Effector CD8-positive, alpha-beta T cell (primary cell): ENCODE results near the gene PPP2R2D.

Source experiments
- DNase-seq: peaks from one replicate; lab custom pipeline; 2025; lab: John Stamatoyannopoulos, UW

PPP2R2D gene

DNA sequence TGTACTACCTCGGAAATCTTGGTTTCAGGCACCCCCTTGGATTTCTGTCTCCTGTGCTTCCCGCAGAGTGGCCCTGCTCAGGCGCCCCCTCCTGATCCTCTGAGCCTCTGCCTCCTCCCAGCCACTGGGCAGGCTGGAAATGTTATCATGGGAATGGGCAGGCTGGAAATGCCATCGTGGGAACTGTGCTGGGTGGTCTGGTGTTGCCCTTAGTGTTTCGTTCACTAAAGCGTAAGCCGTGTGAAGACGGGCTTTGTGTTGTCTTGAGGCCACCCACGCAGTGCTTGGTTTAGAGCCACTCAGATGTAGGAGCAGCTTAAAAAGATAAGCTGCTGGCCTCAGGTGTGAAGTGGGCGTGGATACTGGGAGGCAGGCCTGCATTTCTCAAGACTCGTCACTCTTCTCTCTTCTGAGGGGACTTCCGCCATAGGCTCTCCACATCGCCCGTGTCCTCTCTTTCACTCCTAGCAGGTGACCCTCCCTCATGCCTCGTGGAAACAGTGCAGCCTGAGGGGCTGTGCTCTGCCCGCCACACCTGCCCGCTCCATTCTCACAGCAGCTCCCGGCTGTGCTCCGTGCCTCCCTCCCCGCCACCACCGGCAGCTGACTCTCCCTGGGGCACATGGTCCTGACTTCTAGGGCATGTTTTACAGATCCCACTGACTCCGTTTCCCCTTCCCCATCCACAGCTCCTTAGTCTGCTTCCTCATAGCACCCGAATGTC lies 28.5 kb downstream of the PPP2R2D start:
- DNase-seq, result no peak

DNA sequence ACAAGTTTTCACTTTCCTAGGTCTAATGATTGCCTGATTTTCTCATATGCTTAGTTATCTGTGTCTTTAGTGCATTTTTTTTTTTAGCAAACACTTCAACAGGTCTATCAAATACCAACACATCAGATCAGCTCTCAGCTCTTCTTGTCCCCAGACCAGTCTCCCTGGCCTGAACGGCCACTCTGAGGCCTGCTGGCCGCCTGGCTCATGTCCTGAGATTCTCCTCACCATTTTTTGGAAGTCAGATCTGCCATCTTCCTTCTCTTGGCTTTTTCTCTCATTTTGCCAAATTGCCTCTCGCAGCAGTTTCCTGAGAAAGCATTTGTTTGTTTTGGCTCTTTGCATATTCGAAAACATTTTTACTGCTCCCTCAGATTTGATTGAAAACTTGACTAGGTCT lies 29.3 kb downstream of the PPP2R2D start:
- no peak for DNase-seq

DNA sequence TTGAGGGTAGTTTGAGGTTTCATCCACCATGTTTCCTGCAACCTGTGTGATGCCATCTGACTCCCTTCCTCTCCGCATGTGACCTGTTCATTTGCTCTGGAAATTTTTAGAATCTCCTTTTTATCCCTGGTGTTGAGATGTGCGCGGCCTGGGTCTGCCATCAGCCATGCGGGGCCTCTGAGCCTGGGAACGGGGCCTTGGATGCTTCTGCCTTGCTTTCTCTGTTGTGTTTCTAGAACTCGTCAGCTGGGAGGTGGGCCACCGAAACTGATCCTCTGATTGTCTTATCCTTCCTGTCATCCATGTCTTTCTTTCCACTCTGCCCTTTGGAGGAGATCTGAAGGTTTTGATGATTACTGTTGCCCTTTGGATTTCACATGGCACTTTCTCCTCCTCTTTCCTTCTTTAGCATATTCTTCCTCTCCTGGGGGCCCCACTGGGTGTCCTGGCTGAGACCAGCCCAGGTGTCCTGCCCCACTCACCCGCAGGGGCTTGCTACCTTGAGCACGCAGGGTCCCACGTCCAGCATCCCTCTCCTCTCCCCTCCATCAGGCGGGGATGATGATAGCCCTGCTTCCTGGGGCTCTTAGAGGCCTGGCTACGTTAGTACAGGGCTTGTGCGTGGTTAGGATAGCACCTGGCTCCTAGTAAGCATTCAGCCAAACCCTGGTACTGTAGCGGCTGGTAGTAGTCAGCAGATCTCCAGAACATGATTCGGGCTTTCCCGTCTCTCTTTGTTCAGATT lies 29.9 kb downstream of the PPP2R2D start:
- DNase-seq, result no peak

DNA sequence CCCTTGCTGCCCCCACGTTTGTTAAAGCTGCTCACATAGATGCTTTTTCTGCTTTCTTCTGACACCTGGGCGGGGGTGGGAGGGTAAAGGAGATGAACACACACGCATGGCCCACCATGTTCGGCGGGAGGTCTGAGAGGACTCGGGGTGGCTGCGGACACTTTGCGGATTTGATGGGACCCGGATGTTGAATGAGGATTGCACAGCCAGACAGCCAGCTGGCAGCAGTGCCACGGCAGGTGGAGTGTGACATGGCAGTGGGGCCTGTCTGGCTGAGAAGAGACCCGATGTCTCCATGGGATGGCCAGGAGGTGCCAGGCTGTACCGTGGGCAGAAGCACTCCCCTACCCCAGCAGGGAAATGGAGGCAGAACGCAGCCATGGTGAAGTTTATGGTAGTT lies 31.2 kb downstream of the PPP2R2D start:
- DNase-seq, result no peak

DNA sequence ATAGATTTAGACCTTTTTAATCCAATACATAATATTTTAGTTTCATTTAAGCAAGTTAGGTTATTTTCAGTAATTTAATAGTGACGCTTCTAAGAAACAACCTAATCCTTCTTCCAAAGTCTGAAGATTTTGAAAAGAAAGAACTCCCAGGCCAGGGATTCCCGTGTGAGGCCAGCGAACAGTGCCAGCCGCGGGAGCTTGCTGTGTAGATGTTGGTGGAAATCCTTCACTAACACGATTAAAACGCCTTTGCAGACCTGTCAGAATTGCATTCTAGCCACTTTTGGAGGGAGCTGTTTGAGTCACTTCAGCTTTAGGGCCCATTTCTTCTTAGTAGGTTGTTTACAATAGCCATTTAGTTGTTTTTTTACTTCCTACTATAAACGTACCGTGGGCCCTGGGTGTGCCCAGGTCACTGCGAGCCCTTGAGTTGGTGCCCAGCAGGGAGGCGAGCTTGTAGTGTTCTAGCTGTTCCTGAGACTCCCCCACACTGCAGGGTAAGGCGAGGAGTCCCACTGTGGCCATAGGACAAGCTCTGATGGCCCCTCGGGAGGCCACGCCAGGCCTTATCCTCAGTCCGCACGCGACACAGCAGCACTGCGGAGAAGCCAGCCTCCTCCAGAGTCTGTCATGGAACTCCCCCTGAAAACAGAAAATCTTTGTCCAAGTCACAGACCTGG lies 32.3 kb downstream of the PPP2R2D start:
- no peak for DNase-seq

DNA sequence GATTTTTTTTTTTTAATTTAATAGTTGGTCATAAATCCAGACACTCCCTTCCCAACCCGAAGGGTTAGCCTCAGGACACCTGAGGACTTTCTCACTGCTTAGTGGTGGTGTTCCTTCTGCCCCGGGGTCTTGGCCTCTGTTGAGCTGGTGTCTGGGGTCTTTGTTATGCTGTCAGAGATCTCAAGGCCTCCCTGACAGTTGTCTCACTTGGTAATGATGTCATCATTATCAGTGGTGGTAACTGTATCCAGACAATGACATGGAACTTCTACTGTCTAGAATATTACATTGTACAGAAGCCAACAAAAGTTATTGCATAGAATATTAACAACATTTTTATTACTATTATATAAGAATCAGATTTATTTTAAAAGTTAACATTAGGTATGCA lies 32.9 kb downstream of the PPP2R2D start:
- DNase-seq, result no peak

DNA sequence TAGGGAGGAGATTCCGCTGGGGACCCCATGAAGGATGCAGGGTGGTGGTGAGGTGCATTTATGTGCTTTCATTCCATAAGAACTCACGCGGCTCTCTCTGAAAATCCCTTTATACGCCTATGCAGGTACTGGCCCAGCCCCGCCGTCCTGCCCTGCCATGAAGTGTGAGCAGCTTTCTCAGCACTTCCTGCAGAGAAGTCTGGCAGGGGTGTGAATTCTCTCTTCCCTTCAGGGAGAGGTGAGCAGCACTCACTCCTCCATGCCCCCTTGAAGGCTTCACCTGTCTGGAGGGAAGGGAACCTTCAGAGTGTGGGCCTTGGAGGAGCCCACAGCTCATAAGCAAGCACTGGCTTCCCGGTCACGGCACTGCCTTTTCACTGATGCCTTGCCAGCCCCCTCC lies 34.0 kb downstream of the PPP2R2D start:
- DNase-seq, result no peak

DNA sequence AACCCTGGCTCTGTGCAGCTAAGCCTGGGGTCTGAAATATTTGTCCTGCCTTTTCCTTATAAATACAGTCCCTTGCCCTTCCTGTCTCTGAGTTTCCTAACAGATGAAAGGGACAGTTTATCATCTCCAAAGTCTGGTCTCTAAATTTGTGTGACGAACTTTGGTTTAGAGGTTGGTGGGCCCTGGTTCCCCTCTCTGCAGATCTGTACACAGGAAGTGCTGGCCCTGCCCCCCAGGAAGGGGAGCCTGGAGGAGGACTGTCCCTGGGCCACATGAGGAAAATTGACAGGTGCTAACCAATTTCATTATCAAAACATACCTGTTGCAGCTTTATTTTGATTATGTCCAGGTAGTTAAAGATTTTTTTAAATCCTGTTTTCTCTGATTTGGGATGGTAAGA lies 34.5 kb downstream of the PPP2R2D start:
- DNase-seq, result no peak

DNA sequence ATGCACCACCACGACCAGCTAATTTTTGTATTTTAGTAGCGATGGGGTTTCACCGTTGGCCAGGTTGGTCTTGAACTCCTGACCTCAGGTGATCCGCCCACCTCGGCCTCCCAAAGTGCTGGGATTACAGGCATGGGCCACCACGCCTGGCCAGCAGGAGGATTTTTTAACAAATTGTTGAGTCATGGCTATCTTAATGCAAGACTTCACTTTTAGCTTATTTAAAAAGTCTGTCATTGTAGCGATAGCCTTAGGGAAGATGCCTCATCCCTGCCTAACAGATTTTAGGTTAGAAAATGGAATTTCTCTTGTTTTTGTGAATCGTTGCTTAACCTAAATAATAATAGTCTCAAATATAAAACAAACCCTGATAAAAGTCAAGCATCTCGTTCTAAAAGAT lies 35.5 kb downstream of the PPP2R2D start:
- DNase-seq, result no peak

DNA sequence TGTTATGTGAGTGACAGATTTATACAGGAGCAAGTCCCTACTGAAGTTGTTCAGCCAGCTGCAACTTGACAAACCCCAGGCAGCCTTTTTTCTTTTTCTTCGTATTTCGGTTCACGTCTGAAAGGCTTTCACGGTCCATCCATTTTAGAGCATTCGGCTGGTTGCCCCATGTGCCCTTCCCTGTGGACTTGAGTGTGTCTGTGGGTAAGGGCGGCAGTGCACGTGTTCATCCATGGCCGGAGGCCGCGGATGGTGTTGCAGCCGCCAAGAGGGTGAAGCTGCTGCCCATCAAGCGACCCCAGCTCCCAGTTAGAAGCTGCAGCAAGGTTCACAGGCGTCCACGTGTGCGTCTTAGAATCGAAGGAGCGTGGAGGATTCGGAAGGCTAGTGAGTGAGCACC lies 35.9 kb downstream of the PPP2R2D start:
- no peak for DNase-seq

DNA sequence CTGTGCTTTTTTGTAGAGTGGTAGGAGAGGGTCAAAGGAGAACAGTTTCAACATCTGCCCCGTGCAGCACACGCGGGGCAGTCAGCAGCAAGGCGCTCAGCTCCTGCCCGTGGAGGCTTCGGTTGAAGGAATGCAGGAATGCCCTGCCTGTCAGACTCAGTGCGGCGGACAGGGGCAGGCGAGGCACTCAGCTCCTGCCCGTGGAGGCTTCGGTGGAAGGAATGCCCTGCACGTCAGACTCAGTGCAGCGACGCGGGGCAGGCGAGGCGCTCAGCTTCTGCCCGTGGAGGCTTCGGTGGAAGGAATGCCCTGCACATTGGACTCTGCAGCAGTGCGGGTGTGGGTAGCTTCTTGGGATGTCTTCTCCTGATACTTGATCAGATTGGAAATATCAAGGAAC lies 37.0 kb downstream of the PPP2R2D start:
- DNase-seq, result no peak

DNA sequence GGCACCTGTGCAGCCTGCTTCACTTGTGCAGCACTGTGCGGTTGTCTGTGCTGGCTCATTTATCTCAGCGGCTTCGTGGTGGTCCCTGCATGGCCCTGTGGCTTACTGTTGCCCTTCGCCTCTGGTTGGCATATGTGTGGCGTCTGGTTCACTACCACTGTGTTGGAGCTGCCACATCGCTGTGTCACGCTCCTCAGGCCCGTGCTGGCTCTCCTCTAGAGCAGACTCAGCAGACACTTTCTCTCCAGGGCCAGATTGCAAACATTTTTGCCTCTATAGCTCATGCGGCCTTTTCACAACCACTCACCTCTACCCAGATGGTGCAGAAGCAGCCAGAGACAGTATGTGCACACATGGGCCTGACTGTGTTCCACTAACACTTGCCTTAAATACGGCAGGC lies 37.9 kb downstream of the PPP2R2D start:
- no peak for DNase-seq

DNA sequence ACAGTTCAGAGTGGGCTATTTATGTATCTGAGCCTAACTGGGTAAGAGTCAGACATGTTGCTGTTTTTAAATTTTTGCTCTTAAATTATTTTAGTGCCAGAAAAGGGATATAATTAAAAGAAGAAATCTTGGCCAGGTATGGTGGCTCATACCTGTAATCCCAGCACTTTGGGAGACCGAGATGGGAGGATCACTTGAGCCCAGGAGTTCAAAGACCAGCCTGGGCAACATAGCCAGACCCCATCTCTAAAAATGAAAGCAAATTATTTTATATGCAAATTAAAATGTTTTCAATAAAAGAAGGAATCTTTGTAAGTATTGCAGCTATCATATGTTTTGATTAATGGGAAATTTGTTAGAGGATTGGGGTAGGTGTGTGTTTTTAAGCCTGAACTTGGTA lies 41.6 kb downstream of the PPP2R2D start:
- DNase-seq, result no peak

DNA sequence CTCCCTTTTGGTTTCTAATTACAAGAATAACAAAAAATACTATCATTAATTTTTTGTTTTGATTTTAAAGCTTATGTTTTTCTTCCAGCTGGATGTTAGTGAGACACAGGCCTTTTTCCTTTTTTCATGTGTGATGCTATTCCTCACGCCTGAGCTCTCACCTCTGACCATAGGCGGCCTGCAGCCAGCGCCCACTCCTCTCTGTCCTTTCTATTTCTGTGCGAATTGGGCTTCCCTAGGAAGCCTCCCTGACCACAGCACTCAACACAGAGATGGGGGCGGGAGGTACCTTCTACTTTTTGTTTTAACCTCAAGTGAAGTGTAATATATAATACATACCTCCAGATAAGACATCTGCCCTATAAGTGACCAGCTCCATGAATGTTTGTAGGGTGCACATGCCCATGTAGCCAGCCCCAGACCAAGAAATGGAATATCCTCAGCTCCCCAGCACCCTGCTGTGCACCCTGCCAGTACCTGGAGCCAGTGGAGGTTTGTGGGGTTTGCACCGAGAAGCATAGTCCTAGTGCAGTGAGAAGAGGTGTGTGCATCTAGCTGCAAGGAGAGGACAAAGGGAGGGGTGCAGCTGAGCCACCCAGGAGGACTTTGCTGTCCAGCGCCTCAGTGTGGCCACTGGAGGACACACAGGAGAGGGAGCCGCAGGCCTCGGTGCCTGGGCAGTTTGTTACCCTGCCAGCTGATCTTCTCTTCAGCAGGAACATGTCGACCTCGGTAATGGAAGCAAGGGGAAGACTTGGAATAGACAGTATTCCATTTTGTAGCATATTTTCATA lies 42.4 kb downstream of the PPP2R2D start:
- DNase-seq, result no peak

DNA sequence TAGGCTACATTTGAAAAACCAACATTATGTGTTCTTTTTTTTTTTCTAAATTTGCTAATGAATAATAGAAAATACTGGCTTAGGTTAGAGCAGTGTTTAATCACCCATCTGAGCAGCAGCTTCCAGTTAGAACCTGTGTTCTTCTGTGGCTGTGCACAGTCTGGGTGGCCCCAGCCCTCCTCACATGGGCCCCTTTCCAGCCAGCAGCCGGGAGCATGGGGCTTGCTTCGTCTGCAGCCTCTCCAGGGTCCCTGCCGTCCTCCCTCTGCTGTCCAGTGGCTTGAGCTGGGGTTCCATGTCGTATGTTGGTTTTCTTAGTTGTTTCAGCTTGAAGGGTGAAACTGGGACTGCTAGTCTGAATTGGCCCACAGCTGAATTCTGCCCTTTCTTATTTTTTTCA lies 43.6 kb downstream of the PPP2R2D start:
- DNase-seq, result no peak

DNA sequence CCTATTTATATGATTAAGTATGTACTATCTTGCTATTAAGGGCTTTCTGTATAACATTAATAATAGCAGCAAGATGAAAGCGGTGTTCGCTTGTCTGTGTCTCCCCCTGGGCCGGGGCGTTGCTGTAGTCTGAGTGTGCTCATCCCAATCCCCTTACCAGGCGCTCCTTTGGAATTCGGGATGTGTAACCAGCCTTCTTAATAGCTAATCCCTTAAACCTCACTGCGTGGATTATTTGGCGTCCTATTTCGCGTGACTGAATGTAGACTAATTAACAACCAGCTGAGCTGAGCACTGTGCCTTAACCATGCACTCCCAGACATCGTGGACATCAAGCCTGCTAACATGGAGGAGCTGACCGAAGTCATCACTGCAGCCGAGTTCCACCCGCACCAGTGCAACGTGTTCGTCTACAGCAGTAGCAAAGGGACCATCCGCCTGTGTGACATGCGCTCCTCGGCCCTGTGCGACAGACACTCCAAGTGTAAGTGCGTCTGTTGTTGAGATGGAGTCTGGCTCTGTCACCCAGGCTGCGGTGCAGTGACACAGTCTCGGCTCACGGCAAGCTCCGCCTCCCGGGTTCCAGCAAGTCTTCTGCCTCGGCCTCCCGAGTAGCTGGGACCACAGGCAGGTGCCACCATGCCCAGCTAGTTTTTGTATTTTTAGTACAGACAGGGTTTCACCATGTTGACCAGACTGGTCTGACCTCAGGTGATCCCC lies 44.3 kb downstream of the PPP2R2D start:
- no peak for DNase-seq

DNA sequence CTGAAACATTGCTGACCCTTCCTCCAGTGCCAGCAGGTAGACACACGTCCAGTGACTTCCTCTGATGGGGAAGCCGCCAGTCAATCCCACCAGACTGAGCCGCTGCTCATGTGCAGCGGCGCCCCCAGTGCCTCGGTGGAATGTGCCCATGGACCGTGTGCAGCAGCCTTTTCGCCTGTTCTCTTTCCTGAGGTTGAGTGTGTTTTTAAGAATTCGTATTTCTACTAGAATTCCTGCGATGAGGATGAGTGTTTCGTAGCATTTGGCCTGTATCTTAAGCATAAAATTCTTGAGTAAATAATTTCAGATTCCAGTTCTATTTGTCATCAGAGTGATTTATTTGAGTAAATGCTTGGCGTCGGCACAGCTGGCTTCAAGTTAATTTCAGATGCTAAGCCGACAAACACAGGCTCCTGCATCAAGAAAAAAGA lies 45.5 kb downstream of the PPP2R2D start:
- DNase-seq, result no peak

DNA sequence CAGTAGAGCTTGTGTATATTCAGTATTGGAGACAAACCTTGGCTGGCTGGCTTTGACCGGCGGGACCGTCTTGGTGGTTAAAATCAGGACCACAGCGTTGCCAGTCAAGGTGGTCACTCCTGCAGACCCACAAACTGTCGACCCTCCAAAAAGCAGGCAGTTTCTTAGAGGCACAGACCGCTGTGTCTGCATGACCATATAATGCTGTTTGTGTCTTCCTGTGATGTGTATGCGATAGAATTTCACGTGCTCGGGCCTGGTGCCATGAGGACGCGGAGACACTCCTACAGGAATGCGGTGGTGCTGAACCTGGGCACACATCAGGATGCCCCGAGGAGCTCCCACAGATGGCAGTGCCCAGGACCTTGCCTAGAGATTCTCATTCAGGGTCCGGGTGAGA lies 46.1 kb downstream of the PPP2R2D start:
- no peak for DNase-seq

DNA sequence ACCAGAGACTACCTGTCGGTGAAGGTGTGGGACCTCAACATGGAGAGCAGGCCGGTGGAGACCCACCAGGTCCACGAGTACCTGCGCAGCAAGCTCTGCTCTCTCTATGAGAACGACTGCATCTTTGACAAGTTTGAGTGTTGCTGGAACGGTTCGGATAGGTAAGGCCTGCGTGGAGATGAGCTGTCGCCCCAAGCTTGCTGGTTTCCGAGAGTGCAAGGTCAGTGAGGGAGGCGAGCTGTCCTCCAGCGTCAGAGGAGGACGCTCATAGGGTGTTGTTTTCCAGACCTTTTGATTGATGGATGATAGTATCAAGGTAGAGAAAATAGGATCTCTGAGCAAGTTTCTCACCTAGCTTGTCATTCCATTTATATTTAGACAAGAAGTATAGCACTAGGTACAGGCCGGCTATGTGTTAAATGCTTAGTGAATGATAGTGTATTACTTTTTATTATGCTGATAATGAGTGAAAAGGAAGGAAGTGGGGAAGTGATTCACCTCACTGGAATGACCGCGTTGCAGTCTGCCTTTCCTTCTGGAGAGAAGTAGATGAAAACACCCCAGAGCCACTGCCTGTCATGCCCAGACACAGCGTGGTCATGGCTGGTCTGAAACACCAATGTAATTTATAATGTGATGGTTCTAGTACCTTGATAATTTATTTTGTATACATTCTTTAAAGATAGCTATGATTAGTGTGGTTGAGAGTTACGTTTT lies 47.0 kb downstream of the PPP2R2D start:
- DNase-seq, result no peak

DNA sequence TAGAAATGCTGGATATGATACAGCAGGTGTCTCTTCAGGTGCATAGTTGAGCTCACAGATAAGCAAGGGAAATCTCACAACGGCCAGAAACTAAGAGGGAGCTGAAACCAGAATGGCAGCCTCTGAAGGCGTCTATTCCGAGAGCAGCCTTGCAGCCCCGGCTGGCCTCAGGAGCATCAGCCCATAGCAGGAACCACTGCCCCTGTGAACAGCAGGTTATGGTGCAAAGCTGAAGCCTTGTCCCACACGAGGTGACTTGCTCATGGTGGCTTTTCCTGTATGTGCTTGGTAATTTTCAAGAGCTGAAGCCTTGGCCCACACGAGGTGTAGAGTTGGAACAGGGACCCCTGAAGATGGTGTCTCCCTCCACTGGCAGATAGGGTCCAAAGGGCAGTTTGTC lies 47.7 kb downstream of the PPP2R2D start:
- DNase-seq, result no peak
